Neural cell (in vitro differentiated cells): Measurements from ENCODE around the gene NCF2.

Experiments
- EP300 ChIP-seq: fragments of 450-650 bp; conservative IDR thresholded peaks from 2 replicates; pipeline ENCODE4 v1.6.1; 2014; ENCODE audit warnings: antibody characterized with exemption, mild to moderate bottlenecking, moderate library complexity; ENCODE audit not compliant: poor library complexity, severe bottlenecking
- TF ChIP-seq, protein P1 (sequence below): fragments of 450-650 bp; IDR thresholded peaks from 2 replicates; pipeline ENCODE4 v1.5.1; 2014; ENCODE audit warnings: antibody characterized with exemption, mild to moderate bottlenecking, moderate library complexity; ENCODE audit not compliant: poor library complexity, severe bottlenecking

DNA sequence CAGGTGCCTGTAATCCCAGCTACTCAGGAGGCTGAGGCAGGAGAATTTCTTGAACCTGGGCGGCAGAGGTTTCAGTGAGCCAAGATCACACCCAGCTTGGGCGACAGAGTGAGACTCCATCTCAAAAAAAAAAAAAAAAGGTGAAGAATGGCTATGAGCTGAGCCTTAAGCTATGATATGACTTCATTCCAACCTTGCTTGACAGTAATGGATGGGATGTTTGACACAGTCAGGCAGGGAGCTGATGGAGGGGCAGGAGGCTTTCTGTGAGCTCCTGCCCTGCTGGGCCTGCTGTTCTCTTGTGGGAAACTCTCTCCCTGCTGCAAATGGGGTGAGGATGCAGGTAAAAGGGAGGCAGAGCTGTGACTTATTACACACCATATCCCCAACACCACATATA, 27.6 kb downstream of the NCF2 start:
- TF ChIP-seq, protein P1, sequence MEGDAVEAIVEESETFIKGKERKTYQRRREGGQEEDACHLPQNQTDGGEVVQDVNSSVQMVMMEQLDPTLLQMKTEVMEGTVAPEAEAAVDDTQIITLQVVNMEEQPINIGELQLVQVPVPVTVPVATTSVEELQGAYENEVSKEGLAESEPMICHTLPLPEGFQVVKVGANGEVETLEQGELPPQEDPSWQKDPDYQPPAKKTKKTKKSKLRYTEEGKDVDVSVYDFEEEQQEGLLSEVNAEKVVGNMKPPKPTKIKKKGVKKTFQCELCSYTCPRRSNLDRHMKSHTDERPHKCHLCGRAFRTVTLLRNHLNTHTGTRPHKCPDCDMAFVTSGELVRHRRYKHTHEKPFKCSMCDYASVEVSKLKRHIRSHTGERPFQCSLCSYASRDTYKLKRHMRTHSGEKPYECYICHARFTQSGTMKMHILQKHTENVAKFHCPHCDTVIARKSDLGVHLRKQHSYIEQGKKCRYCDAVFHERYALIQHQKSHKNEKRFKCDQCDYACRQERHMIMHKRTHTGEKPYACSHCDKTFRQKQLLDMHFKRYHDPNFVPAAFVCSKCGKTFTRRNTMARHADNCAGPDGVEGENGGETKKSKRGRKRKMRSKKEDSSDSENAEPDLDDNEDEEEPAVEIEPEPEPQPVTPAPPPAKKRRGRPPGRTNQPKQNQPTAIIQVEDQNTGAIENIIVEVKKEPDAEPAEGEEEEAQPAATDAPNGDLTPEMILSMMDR: no peak
- TF ChIP-seq EP300: no peak
